GM12801 (cell line): ENCODE data around the gene PRR12.

Source experiments
- TF ChIP-seq, protein P1 (sequence below): IDR thresholded peaks from one replicate; pipeline ENCODE4 v1.5.1; 2011; ENCODE audit warnings: control low read depth; ENCODE audit not compliant: insufficient read length; ENCODE audit errors: extremely low read depth

PRR12 gene

DNA sequence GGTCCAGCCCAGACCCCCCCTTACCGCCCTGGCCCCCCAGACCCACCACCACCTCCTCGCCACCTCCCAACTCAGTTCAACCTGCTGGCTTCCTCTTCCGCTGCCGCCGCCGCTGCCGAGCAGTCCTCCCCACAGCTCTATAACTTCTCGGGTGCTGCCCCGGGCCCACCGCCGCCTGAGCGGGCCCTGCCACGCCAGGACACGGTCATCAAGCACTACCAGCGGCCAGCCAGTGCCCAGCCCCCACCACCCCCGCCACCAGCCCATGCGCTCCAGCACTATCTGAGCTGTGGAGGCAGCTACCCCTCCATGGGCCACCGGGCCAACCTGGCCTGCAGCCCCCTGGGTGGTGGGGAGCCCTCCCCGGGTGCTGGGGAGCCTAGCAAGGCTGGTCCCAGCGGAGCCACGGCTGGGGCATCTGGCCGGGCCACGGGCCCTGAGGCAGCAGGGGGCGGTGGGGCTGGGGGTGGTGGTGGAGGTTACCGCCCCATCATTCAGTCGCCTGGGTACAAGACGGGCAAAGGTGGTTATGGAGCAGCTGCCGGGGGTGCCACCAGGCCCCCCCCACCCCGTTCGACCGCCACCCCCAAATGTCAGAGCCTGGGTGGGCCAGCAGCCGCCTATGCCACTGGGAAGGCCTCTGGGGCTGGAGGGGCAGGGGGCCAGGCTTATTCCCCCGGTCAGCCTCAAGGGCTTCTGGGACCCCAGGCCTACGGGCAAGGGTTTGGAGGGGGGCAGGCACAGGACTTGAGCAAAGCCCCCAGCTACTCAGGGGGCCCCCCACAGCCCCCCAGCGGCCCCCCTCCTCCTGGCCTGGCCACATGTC lies 4.2 kb downstream of the PRR12 start:
- TF ChIP-seq, protein P1, sequence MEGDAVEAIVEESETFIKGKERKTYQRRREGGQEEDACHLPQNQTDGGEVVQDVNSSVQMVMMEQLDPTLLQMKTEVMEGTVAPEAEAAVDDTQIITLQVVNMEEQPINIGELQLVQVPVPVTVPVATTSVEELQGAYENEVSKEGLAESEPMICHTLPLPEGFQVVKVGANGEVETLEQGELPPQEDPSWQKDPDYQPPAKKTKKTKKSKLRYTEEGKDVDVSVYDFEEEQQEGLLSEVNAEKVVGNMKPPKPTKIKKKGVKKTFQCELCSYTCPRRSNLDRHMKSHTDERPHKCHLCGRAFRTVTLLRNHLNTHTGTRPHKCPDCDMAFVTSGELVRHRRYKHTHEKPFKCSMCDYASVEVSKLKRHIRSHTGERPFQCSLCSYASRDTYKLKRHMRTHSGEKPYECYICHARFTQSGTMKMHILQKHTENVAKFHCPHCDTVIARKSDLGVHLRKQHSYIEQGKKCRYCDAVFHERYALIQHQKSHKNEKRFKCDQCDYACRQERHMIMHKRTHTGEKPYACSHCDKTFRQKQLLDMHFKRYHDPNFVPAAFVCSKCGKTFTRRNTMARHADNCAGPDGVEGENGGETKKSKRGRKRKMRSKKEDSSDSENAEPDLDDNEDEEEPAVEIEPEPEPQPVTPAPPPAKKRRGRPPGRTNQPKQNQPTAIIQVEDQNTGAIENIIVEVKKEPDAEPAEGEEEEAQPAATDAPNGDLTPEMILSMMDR: no peak

DNA sequence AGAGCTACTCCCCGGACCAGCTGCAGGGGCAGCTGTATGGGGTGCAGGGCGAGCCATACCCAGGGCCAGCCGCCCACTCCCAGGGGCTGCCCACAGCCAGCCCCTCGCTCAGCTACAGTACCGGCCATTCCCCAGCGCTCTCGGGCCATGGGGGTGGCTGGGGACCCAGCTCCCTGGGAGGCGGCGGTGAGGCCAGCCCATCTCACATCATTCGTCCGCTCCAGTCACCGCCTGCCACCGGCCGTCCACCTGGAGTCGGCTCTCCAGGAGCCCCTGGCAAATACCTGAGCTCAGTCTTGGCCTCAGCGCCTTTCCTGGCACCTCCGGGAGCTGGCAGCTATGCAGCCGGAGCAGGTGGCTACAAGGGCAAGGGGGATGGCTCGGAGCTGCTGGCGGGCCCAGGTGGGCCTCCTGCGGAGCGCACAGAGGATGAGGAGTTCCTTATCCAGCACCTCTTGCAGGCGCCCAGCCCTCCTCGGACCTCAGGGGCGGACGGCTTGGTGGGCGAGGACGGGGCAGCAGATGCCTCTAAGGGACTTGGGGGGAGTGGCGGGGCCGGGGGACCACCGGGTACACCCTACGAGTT lies 4.9 kb downstream of the PRR12 start:
- TF ChIP-seq, protein P1: no peak

DNA sequence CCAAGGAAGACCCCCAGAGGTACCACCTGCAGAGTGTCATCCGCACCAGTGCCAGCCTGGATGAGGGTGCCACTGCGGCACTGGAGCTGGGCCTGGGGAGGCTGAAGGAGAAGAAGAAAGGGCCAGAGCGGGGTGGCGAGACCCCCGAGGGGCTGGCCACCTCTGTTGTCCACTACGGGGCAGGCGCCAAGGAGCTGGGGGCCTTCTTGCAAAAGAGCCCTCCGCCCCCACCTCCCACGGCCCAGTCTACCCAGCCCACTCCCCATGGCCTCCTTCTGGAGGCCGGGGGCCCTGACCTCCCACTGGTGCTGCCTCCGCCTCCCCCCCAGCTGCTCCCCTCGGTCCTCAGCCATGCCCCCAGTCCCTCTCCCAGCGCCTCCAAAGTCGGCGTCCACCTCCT lies 5.4 kb downstream of the PRR12 start:
- TF ChIP-seq, protein P1: no peak

DNA sequence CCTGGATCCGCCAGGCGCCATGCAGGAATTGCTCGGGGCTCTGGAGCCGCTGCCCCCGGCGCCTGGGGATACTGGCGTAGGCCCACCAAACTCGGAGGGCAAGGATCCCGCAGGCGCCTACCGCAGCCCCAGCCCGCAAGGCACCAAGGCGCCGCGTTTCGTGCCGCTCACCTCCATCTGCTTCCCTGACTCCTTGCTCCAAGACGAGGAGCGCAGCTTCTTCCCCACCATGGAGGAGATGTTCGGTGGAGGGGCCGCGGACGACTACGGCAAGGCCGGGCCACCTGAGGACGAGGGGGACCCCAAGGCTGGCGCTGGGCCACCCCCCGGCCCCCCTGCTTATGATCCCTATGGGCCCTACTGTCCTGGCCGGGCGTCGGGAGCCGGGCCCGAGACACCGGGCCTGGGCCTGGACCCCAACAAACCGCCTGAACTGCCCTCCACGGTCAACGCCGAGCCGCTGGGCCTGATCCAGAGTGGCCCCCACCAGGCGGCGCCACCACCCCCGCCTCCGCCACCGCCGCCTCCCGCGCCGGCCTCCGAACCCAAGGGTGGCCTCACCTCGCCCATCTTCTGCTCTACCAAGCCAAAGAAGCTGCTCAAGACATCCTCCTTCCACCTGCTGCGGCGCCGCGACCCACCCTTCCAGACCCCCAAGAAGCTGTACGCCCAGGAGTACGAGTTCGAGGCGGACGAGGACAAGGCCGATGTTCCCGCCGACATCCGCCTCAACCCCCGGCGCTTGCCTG lies 6.1 kb downstream of the PRR12 start:
- TF ChIP-seq, protein P1: no peak

DNA sequence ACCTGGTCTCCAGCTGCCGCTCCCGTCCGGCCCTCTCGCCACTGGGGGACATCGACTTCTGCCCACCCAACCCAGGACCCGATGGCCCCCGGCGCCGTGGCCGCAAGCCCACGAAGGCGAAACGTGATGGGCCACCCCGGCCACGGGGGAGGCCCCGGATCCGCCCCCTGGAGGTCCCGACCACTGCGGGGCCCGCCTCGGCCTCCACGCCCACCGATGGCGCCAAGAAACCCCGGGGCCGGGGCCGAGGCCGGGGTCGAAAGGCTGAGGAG lies 6.7 kb downstream of the PRR12 start:
- TF ChIP-seq, protein P1: no peak

DNA sequence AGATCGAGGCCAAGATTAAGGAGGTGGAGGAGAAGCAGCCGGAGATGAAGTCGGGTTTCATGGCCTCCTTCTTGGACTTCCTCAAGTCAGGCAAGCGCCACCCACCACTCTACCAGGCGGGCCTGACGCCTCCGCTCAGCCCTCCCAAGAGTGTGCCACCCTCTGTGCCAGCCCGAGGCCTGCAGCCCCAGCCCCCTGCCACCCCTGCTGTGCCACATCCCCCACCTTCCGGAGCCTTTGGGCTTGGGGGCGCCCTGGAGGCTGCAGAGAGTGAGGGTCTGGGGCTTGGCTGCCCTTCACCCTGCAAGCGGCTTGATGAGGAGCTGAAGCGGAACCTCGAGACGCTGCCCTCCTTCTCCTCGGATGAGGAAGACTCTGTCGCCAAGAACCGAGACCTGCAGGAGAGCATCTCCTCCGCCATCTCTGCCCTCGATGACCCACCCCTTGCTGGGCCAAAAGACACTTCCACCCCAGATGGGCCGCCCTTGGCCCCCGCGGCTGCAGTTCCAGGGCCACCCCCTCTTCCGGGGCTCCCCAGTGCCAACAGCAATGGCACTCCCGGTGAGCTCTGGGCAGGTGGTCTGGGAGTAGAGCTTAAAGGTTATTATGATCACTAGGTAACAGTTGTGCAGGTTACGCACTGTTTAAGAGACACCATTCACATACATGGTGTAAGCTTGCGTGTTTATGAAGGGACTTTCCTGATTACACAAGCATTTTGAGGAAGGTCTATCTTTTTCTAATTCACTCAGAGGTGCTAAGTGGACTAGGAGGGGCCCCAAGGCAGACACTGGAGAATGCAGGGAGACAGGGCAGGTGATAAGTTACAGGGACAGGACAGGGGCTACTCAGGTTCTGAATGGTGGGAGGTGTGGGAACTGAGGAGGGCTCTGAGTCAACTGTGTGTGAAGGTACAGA lies 8.7 kb downstream of the PRR12 start:
- TF ChIP-seq, protein P1: no peak
